ENCODE measurements around the gene ERP44.
"Not testable (repeated sequence)": the region's sequence is repeated elsewhere in the genome, so short reads cannot be mapped to it uniquely, and the experiment has no call there.

The ERP44 gene

DNA sequence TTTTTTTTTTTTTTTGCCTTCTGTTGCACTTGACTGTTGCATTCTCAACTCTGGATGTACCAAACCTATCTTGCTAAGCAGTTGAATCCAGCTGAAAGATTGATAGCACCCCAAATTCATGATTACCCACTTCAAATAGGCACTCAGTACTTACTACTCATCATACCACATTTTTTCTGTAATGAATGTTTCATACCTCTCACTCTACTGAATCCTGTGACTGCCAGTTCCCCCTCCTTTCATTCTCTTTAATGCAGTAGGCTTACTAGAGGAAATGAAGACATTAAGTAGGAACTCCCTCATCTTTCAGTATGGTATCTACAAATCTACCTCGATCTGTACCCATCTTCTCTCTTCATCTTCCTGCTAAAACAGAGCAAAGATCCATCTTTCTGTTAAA, 7.1 kb upstream of the ERP44 start:
- in situ Hi-C loops (cut with HindIII; ENCODE audit: low pct_ligation_motif_present, low pct_unique_long_range_greater_than_20kb, low sequenced_read_pairs), result no loop called here
- DNase-seq, result no peak

DNA sequence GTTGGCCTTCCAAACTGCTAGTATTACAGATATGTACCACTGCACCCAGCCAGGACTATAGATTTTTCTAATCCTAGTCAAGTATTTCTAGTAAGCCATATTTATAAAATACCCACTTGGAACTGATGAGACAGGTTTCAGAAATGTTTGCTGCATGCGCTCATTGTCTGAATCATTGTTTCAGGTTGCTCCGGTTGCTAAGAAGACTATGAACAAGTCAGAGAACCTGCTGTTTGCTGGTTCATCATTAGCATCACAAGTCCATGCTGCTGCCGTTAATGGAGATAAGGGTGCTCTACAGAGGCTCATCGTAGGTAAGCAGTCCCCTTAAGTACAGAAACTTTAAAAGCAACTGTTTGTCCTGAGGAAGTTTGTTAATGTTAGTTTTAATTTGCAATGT, 5.5 kb upstream of the ERP44 start:
- peak; percentile 76 for DNase-seq
- in situ Hi-C loops (cut with HindIII; ENCODE audit: low pct_ligation_motif_present, low pct_unique_long_range_greater_than_20kb, low sequenced_read_pairs), result no loop called here

DNA sequence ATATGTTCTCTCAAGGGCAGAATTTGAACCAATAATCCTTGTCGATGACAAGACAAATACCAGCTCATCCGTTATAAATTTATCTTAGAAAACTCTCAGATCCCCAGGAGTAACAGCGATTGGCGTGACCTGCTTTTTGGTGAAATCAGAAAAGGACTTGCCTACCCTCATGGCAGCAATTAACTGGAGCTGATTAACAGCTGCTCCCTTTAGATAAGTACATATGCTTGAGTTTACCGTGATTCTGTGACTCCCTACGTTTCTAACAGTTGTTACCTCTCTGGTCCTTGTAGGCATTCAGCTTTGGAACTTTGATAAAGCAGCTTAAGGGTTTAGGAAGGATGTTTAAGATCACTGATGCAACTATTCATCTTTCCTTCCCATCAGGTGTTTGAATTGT, 2.8 kb upstream of the ERP44 start:
- in situ Hi-C loops (cut with HindIII; ENCODE audit: low pct_ligation_motif_present, low pct_unique_long_range_greater_than_20kb, low sequenced_read_pairs), result no loop called here
- no peak for DNase-seq

DNA sequence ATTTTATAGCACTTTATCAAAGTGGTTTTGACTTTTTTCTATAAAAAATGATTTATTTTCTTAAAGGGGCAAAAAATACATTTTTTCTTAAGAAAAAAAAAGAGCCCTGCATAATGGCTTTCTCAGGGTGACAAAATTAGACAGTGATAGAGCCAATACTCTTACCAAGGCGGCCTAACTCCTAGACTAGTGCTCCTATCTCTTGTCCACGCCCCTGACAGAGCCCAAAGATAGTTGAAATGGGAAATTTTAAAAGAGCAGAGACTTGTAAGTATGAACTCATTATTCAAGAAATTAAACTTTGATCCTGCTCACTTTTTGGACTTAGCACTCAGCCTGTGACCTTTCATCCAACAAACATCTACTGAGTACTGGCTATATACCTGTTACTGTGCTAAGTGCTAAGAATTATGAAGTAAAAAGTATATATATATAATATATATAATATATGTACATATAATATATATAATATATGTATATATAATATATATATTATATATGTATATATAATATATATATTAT, 1.4 kb upstream of the ERP44 start:
- in situ Hi-C loops (cut with HindIII; ENCODE audit: low pct_ligation_motif_present, low pct_unique_long_range_greater_than_20kb, low sequenced_read_pairs), result no loop called here
- no peak for DNase-seq

DNA sequence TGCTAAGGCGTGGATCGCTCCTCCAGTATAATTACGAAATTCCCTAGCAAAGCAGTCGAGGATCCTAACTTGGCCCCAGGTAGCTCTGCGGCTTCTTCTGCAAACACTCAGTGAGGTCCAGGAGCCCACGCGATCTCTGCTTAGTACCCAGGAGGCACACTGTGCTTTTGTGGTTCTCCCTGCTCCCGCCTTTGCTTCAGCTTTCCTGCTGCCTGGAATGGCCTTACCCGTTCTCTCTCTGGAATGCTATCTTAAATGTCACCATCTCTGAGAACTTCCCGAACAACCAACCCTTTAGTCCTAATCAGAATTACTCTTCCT, 882 bp upstream of the ERP44 start:
- DNase-seq, result peak; percentile 49
- in situ Hi-C loops (cut with HindIII; ENCODE audit: low pct_ligation_motif_present, low pct_unique_long_range_greater_than_20kb, low sequenced_read_pairs), result no loop called here

DNA sequence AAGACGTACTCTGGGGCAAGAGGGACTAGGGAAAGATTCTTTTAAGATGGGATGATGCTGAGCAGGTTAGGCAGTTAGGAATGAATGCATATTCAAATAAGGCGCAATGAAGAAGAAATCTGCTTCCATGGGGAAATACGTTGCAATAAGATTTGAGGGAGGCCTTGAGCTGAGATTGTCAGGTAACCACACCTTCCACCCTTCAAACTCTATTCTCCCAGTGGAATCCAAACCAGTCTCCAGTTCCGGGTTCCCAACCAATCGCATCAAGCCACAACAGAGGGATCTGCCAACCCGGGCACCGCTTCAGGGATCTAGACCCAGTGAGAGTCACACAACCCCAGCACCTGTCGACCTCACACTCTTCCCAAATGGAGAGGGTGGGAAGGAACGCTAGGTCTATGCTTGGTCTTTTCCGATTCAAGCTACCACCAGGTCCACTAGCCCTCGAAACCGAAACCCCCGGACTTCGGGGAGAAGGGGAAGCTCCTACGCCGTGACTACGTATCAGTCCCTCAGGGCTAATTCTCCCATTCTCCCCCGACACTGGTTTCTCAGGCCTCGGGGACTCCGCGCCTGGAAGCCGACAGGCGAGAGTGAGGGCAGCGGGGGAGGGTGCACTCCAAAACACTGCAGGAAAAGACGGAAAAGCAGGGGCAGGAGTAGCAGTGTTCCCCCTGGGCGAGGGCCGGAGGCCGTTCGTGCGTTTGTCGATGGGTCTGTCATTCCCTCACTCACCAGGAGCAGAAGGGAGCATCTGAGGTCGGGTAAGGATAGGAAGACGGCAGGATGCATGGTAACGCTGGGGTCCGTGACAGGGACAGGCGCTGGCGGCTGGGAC, 534 bp downstream of the ERP44 start:
- in situ Hi-C loops (cut with HindIII; ENCODE audit: low pct_ligation_motif_present, low pct_unique_long_range_greater_than_20kb, low sequenced_read_pairs), result no loop called here
- DNase-seq, result peak; percentile 74

DNA sequence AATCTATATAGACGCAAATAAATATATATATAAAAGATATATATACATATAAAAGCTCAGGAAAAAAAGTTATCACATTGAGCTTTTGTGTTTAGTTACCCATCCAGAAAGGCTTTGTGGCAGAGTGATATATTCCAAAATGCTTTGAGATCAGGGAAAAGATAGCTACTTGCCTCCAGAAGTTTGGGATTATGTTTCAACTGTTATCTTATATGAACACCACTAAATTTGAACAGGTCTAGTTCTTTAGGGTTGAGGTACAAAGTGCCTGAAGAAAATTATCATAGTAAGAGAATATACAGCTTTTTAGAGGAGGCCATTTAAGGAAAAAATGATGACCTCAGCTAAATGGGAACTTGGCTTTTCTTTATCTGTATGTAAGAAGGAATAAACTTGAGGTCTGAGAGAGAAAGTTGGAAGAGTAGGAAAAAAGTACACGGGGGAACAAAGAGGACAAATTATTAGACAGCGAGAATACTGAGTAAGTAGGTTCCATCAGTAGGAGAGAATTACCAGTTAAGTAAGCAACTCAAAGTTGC, 2.4 kb downstream of the ERP44 start:
- DNase-seq, result no peak
- in situ Hi-C loops (cut with HindIII; ENCODE audit: low pct_ligation_motif_present, low pct_unique_long_range_greater_than_20kb, low sequenced_read_pairs), result no loop called here

DNA sequence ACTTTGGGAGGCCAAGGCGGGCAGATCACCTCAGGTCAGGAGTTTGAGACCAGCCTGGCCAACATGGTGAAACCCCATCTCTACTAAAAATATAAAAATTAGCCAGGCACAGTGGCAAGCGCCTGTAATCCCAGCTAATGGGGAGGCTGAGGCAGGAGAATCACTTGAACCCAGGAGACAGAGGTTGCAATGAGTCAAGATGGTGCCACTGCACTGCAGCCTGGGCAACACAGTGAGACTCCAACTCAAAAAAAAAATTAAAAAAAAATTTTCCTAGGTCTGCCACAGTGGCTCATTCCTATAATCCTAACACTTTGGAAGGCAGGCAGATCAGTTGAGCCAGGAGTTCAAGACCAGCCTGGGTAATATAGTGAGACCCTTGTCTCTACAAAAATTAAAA, 4.4 kb downstream of the ERP44 start:
- DNase-seq; in situ Hi-C loops (cut with HindIII; ENCODE audit: low pct_ligation_motif_present, low pct_unique_long_range_greater_than_20kb, low sequenced_read_pairs): not testable (repeated sequence)

DNA sequence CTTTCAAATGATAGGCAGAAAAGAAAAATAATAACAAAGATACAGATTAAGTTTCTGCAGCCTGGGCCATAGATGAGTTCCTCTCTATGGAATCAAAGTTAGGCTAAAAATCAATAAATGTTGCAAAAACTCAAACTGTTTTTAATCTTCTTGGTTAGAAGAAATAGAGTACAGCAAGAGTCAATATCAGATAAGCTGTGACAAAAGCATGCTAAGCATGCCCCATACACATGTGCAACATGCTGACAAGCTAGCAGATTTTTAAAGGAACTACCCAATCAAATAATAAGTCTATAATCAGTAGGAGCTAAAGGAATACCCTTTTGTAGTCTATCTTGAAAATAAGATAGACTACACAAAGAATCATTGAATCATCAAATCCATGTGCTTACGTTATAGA, 6.7 kb downstream of the ERP44 start:
- no peak for DNase-seq
- in situ Hi-C loops (cut with HindIII; ENCODE audit: low pct_ligation_motif_present, low pct_unique_long_range_greater_than_20kb, low sequenced_read_pairs), result no loop called here

DNA sequence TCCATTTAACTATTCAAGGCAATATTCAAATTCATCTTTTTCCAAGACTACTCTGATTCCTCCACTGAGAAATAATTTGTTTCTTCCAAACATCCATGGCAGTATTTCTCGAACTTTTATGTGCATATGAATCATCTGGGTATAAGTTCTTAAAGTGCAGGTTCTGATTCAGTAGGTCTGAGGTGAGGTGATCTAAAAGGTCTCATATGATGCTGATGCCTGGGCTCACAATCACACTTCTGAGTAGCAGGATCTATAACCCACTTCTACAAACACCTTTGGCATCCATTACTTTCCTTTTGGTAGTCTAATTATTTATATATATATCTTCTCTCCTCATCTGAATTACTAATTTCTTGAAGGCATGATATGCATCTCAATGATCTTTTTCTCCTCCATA, 7.2 kb downstream of the ERP44 start:
- in situ Hi-C loops (cut with HindIII; ENCODE audit: low pct_ligation_motif_present, low pct_unique_long_range_greater_than_20kb, low sequenced_read_pairs), result no loop called here
- no peak for DNase-seq

DNA sequence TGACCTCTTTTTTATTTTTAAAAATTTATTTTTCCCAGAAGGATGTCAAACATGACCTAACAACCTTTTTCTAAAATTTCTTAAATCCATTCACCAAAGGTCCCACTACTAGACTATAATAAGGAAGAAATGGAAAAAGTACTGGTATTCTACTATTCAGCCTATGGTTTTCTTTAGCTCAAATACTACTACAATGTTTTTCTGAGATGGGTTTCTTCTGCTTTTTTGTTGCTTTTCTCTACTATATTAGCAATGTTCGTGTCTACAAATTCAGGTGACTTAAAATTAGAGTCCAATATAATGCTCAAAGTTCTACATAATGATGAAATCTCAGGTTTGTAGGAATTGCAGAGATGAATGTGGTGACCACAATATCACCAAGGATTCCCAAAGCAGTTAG, 7.9 kb downstream of the ERP44 start:
- in situ Hi-C loops (cut with HindIII; ENCODE audit: low pct_ligation_motif_present, low pct_unique_long_range_greater_than_20kb, low sequenced_read_pairs), result no loop called here

DNA sequence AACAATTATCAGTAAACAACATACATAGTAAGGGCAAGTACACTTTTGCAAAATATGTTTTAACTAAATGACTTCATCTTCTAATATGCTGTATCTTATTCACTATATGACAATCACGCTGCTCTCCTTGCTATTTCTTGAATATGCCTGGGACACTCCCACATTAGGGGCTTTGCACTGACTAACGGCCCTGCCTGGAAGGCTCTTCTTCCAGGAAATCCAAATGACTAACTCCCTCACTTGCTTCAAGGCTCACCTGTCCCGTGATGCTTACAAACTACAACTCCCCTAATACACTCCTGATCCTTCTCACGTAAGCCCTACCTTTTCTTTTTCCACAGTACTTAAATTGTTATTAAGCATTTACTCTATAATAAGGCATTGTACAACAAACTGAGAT, 10.6 kb downstream of the ERP44 start:
- in situ Hi-C loops (cut with HindIII; ENCODE audit: low pct_ligation_motif_present, low pct_unique_long_range_greater_than_20kb, low sequenced_read_pairs), result no loop called here
- peak; percentile 21 for DNase-seq

More for the DNA sequence above, 7.9 kb downstream of the ERP44 start:
- DNase-seq, result no peak

DNA sequence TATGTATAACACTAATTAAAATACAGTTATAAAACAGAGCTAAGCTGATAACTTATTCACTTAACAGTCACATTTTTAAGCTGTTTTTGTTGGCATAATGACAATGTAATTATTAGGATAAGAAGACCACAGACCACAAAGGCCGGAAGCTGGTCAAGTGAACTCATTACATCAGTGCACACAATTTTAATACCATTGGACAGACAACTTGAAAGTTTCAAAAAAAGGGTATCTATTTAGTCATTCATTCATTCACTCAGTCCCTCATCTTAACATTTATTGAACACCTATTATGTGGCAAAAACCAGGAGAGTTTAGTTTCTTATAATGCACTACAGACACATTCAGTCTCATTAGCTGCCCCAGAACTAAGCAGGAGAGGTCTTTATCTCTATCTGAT, 11.6 kb downstream of the ERP44 start:
- in situ Hi-C loops (cut with HindIII; ENCODE audit: low pct_ligation_motif_present, low pct_unique_long_range_greater_than_20kb, low sequenced_read_pairs), result no loop called here
- DNase-seq, result no peak

DNA sequence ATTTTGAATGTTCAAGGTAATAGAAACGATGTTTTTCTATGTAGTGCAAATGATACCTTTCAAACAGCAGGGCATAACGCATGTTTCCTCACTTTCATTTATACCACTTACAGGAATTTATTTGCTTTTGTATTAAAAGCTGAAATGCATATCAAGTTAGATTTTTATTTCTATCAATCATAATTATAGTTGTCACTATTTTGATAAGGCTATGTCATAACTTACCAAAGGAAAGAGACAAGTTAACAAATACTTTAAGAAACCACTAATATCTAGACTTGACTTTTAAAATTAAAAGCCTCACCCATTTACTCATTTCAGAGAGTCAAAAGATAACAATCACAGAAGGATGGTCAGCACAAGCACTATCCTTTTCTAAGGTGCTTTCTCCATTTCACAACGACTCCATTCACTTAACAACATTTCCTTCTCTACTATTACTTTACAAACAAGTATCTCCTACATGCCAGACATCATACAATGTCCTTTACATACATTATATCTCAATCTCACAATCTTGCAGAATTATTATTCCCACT, 12.6 kb downstream of the ERP44 start:
- DNase-seq, result no peak
- in situ Hi-C loops (cut with HindIII; ENCODE audit: low pct_ligation_motif_present, low pct_unique_long_range_greater_than_20kb, low sequenced_read_pairs), result no loop called here

DNA sequence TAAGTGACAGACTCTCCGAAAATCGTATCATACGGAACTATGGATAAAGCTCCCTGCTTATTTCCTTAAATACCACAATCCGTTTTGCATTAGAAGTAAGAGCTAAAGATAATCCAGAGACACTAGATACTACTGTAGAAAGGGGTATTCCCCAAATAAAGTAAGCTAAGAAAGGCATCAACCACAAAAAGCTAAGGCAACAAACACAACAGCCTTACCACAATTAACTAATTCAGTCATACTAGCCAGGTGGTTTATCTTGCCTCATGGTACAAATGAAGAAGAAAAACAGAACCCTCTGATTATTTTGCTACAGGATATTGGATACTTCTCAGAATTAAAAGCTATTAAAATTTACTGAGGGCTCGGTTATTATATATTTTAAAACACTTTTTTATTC, 14.1 kb downstream of the ERP44 start:
- DNase-seq, result no peak
- in situ Hi-C loops (cut with HindIII; ENCODE audit: low pct_ligation_motif_present, low pct_unique_long_range_greater_than_20kb, low sequenced_read_pairs), result no loop called here

DNA sequence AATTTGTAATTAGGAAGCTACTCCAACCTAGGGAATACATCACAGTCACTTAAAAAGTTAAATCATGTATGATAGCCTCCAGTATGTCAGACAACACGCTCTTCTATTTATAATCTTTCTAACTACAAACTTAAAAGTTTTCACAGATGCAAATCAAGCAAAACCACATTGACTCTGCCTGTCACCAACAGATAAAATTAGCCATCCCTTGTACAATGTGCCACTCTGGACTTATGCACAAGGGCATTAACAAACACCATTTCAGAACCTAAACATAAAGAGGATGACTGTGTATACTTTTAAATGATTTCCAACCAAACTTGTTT, 14.7 kb downstream of the ERP44 start:
- no peak for DNase-seq
- in situ Hi-C loops (cut with HindIII; ENCODE audit: low pct_ligation_motif_present, low pct_unique_long_range_greater_than_20kb, low sequenced_read_pairs), result no loop called here

DNA sequence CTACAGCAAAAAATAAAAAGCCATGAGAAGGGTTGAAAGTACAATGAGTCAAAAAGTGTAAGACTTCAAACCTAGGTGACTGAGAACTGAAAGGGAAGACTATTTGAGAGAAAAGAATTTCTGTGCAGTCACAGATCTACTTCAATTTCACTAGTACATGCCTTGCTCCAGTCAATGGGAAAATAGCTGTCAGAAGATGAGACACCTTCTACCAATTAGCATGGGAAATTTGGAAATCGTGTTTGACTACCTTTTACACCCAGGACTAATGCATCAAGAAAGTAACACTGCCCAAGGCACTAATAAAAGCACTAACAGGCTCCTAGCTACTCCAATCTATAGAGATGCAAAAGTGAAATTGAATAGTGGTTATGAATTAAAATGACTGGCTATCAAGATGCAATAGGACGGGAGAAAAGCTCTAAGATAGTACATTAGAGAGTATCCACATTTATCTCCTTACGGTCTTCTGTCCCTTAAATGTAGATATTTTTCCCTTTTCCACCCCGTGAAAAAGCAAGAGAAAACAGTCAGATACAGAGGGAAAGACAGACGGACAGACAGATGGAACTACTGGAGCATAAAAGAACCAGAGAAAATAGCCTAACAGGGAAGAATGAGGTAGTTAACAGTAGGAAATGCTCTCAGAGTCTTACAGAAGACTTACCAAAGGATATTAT, 15.2 kb downstream of the ERP44 start:
- DNase-seq, result no peak
- in situ Hi-C loops (cut with HindIII; ENCODE audit: low pct_ligation_motif_present, low pct_unique_long_range_greater_than_20kb, low sequenced_read_pairs), result no loop called here

DNA sequence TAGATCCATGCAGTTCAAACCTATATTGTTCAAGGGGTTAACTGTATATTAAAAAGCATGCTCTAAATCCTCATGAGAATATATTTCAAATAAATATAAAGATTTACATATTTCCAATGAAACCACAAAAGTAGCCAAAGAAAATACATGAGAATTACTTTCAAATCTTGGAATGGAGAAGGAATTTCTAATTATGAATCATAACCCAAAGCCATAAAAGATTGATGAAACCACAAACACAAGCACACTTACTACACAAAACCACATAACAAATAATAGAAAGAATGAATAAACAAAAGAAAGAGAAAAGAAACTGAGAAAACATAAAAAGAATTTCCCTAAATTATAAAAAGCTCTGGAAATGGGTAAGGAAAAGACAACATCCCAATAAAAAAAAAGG, 16.0 kb downstream of the ERP44 start:
- in situ Hi-C loops (cut with HindIII; ENCODE audit: low pct_ligation_motif_present, low pct_unique_long_range_greater_than_20kb, low sequenced_read_pairs), result no loop called here
- no peak for DNase-seq

DNA sequence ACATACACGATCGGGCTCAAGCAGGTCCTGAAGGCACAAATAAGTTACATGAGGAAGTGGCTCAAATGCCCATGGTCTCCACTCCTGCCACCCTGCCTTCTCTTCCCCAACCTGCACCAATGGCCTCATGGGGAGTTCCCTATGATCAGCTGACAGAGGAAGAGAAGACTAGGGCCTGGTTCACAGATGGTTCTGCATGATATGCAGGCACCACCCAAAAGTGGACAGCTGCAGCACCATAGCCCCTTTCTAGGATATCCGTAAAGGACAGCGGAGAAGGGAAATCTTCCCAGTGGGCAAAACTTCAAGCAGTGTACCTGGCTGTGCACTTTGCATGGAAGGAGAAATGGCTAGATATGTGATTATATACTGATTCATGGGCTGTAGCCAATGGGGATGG, 22.5 kb downstream of the ERP44 start:
- in situ Hi-C loops (cut with HindIII; ENCODE audit: low pct_ligation_motif_present, low pct_unique_long_range_greater_than_20kb, low sequenced_read_pairs), result not testable (repeated sequence)

DNA sequence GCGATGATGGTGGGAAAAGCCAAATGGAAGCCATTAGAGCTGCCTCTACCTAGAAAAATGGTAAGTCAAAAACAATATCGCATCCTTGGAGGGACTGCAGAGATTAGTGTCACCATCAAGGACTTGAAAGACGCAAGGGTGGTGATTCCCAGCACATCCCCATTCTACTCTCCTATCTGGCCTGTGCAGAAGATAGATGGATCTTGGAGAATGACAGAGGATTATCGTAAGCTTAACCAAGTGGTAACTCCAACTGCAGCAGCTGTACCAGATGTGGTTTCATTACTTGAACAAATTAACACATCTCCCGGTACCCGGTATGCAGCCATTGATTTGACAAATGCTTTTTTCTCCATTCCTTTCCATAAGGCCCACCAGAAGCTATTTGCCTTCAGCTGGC, 23.8 kb downstream of the ERP44 start:
- no peak for DNase-seq
- in situ Hi-C loops (cut with HindIII; ENCODE audit: low pct_ligation_motif_present, low pct_unique_long_range_greater_than_20kb, low sequenced_read_pairs), result no loop called here

More for the DNA sequence above, 22.5 kb downstream of the ERP44 start:
- not testable (repeated sequence) for DNase-seq

Data from ACHN (cell line).